Activated T-cell treated with anti-CD3 and anti-CD28 coated beads, Interleukin-2, amount 50 U/mL, for 24 hours (primary cell): ENCODE data around the gene CCDC9.

ENCODE experiments used
- DNase-seq: peaks from one replicate; pipeline ENCODE4 v3.0.0-alpha.2; 2020
- H3K27ac Mint-ChIP-seq: 2 replicates; pipeline ENCODE4 v1.8.0; 2020; ENCODE audit warnings: mild to moderate bottlenecking, mixed read lengths
- H3K27me3 Mint-ChIP-seq: 2 replicates; pipeline ENCODE4 v1.8.0; 2020; ENCODE audit warnings: mixed read lengths
- H3K36me3 Mint-ChIP-seq: 2 replicates; pipeline ENCODE4 v1.8.0; 2020; ENCODE audit warnings: low read depth, mixed read lengths
- H3K4me1 Mint-ChIP-seq: 2 replicates; pipeline ENCODE4 v1.8.0; 2020; ENCODE audit warnings: low read depth, mixed read lengths
- H3K4me3 Mint-ChIP-seq: 2 replicates; pipeline ENCODE4 v1.8.0; 2020; ENCODE audit warnings: mild to moderate bottlenecking, moderate library complexity, mixed read lengths
- H3K9me3 Mint-ChIP-seq: 2 replicates; pipeline ENCODE4 v1.8.0; 2020; ENCODE audit warnings: mixed read lengths

Gene CCDC9

GRCh38 chr19:47255879-47256692, at the start of gene CCDC9:
Gene CCDC9 (plus strand): TSS chr19:47256525. CDS start chr19:47258401, 1,876 bp downstream.
- DNase-seq, result peak; percentile 95
- Mint-ChIP-seq H3K27ac (peak within 1 kb of the TSS; percentile 98), H3K4me1 (peaks cover 28% of the 10 kb centered on the region), H3K4me3 (peak within 1 kb of the TSS; percentile 92), H3K9me3 (no peaks in the 10 kb centered on the region), H3K36me3 (peaks cover 36% of the 10 kb centered on the region), H3K27me3 (no peaks in the 10 kb centered on the region)

GRCh38 chr19:47209319-47210179, 46.8 kb upstream of the CCDC9 start:
- Mint-ChIP-seq H3K4me3 (no peak overlapping the region), H3K27me3 (no peaks in the 10 kb centered on the region), H3K9me3 (no peaks in the 10 kb centered on the region), H3K27ac (peak overlapping the region; percentile 72), H3K36me3 (peaks cover 81% of the 10 kb centered on the region), H3K4me1 (peaks cover 11% of the 10 kb centered on the region)
- no peak for DNase-seq

- Mint-ChIP-seq H3K4me1 (peaks cover 11% of the 10 kb centered on the region), H3K4me3 (no peak overlapping the region), H3K36me3 (peaks cover 75% of the 10 kb centered on the region), H3K9me3 (no peaks in the 10 kb centered on the region), H3K27ac (peak overlapping the region; percentile 85), H3K27me3 (no peaks in the 10 kb centered on the region)
- DNase-seq, result no peak
These were observed 46.2 kb upstream of the CCDC9 start for GRCh38 chr19:47210180-47210490.

GRCh38 chr19:47210689-47211316, 45.5 kb upstream of the CCDC9 start:
- H3K27ac Mint-ChIP-seq, result peak overlapping the region; percentile 85
- peaks cover 69% of the 10 kb centered on the region for H3K36me3 Mint-ChIP-seq
- no peak overlapping the region for H3K4me3 Mint-ChIP-seq
- H3K4me1 Mint-ChIP-seq, result peaks cover 11% of the 10 kb centered on the region
- peak; percentile 78 for DNase-seq
- no peaks in the 10 kb centered on the region for H3K9me3 Mint-ChIP-seq
- no peaks in the 10 kb centered on the region for H3K27me3 Mint-ChIP-seq

GRCh38 chr19:47215581-47215980, 40.7 kb upstream of the CCDC9 start:
- DNase-seq, result no peak
- peaks cover 21% of the 10 kb centered on the region for H3K36me3 Mint-ChIP-seq
- H3K9me3 Mint-ChIP-seq, result no peaks in the 10 kb centered on the region
- H3K27me3 Mint-ChIP-seq, result no peaks in the 10 kb centered on the region
- peaks cover 7% of the 10 kb centered on the region for H3K4me1 Mint-ChIP-seq
- H3K27ac Mint-ChIP-seq, result no peak overlapping the region
- no peak overlapping the region for H3K4me3 Mint-ChIP-seq

GRCh38 chr19:47221080-47221841, 35.1 kb upstream of the CCDC9 start:
- DNase-seq, result no peak
- Mint-ChIP-seq H3K4me1 (peaks cover 6% of the 10 kb centered on the region), H3K4me3 (no peak overlapping the region), H3K36me3 (peaks cover 15% of the 10 kb centered on the region), H3K9me3 (no peaks in the 10 kb centered on the region), H3K27me3 (no peaks in the 10 kb centered on the region), H3K27ac (no peak overlapping the region)

- Mint-ChIP-seq H3K36me3 (peaks cover 15% of the 10 kb centered on the region), H3K9me3 (no peaks in the 10 kb centered on the region), H3K4me1 (peaks cover 10% of the 10 kb centered on the region), H3K27ac (no peak overlapping the region), H3K27me3 (no peaks in the 10 kb centered on the region), H3K4me3 (no peak overlapping the region)
- no peak for DNase-seq
These were observed 34.4 kb upstream of the CCDC9 start for GRCh38 chr19:47221890-47222289.

- H3K4me3 Mint-ChIP-seq, result peak overlapping the region; percentile 79
- peaks cover 12% of the 10 kb centered on the region for H3K36me3 Mint-ChIP-seq
- H3K4me1 Mint-ChIP-seq, result peaks cover 18% of the 10 kb centered on the region
These were observed 30.4 kb upstream of the CCDC9 start for GRCh38 chr19:47225746-47226425.

GRCh38 chr19:47226426-47227351, 29.6 kb upstream of the CCDC9 start:
- Mint-ChIP-seq H3K27me3 (no peaks in the 10 kb centered on the region), H3K36me3 (peaks cover 11% of the 10 kb centered on the region), H3K27ac (peak overlapping the region; percentile 92), H3K4me3 (peak overlapping the region; percentile 79), H3K4me1 (peaks cover 23% of the 10 kb centered on the region), H3K9me3 (no peaks in the 10 kb centered on the region)
- no peak for DNase-seq

More at GRCh38 chr19:47225746-47226425, 30.4 kb upstream of the CCDC9 start:
- peak; percentile 89 for DNase-seq
- peak overlapping the region; percentile 65 for H3K27ac Mint-ChIP-seq
- no peaks in the 10 kb centered on the region for H3K9me3 Mint-ChIP-seq
- no peaks in the 10 kb centered on the region for H3K27me3 Mint-ChIP-seq

- H3K4me1 Mint-ChIP-seq, result peaks cover 31% of the 10 kb centered on the region
- H3K27me3 Mint-ChIP-seq, result no peaks in the 10 kb centered on the region
- peak overlapping the region; percentile 79 for H3K4me3 Mint-ChIP-seq
- H3K27ac Mint-ChIP-seq, result peak overlapping the region; percentile 76
- H3K36me3 Mint-ChIP-seq, result peaks cover 6% of the 10 kb centered on the region
- H3K9me3 Mint-ChIP-seq, result no peaks in the 10 kb centered on the region
- DNase-seq, result peak; percentile 59
These were observed 28.8 kb upstream of the CCDC9 start for GRCh38 chr19:47227352-47228167.

GRCh38 chr19:47228168-47228936, 28.0 kb upstream of the CCDC9 start:
- no peaks in the 10 kb centered on the region for H3K9me3 Mint-ChIP-seq
- peaks cover 35% of the 10 kb centered on the region for H3K4me1 Mint-ChIP-seq
- H3K4me3 Mint-ChIP-seq, result no peak overlapping the region
- no peaks in the 10 kb centered on the region for H3K27me3 Mint-ChIP-seq
- peak; percentile 66 for DNase-seq
- no peak overlapping the region for H3K27ac Mint-ChIP-seq
- H3K36me3 Mint-ChIP-seq, result peaks cover 6% of the 10 kb centered on the region
